Measurements from ENCODE around the gene BBX.

GRCh38 chr3:107596639-107597038 is 73.9 kb downstream of the BBX start:
- no peak for TF ChIP-seq POLR2A (IDR thresholded peaks at IDR 0.05)
- no peak for TF ChIP-seq CTCF (IDR thresholded peaks at IDR 0.05)

Data from gastroesophageal sphincter (tissue), 3 donors.